Activated CD4-positive, CD25-positive, alpha-beta regulatory T cell treated with anti-CD3 and anti-CD28 coated beads, Interleukin-2, amount 50 U/mL, for 16 hours (primary cell): ENCODE data around the gene TAB2.

Source experiments
- DNase-seq: peaks from one replicate; pipeline ENCODE4 v3.0.0-alpha.2; 2020; ENCODE audit warnings: low read depth, low spot score

The TAB2 gene, protein sequence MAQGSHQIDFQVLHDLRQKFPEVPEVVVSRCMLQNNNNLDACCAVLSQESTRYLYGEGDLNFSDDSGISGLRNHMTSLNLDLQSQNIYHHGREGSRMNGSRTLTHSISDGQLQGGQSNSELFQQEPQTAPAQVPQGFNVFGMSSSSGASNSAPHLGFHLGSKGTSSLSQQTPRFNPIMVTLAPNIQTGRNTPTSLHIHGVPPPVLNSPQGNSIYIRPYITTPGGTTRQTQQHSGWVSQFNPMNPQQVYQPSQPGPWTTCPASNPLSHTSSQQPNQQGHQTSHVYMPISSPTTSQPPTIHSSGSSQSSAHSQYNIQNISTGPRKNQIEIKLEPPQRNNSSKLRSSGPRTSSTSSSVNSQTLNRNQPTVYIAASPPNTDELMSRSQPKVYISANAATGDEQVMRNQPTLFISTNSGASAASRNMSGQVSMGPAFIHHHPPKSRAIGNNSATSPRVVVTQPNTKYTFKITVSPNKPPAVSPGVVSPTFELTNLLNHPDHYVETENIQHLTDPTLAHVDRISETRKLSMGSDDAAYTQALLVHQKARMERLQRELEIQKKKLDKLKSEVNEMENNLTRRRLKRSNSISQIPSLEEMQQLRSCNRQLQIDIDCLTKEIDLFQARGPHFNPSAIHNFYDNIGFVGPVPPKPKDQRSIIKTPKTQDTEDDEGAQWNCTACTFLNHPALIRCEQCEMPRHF

DNA sequence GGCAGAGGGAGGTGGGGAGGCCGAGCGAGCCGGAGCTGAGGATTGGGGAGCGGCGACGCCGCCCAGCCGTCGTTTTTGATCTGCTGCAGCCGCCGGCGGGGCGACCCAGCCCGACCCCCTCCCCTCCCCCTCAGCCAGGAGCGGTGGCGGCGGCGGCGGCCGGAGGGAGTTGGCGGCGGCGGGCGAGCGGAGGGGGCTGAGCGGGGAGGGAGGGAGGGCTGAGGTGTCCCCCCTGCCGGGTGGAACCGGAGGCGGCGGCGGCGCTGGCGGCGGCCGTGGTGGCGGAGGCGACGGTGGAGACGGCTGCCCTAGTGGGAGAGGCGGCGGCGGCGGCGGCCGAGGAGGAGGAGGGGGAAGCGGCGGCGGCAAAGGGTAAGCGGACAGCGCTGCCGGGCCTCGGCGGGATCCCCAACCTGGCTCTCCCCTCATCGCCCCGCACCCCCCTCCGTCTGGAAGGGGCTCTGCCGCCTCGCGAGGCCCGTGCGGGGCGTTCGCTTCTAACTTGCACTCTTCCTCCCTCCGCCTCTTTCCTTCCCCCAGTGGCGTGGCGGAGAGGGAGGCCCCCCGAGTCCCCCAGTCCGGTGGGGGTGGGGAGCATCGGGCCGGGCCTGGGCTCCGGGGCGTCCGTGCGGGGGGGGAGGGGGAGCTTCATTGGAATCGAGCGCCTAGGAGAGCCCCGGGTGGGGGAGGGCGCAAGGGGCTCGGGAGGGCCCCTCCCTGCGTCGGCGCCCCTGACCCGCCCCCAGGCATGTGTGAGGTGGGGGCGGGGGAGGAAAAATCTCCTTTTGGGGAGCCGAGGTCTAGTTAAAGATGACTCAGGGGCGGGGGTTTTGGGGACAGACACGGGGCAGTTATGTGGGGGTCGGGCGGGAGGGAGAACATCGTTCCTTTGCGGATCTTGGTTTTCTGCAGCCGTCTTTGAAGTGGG is at the start of gene TAB2:
TAB2 (plus strand) TSS at position 69 of the 928 bp plus-strand sequence. CDS start 52,286 bp downstream, outside the sequence.
- DNase-seq, result peak; percentile 60

DNA sequence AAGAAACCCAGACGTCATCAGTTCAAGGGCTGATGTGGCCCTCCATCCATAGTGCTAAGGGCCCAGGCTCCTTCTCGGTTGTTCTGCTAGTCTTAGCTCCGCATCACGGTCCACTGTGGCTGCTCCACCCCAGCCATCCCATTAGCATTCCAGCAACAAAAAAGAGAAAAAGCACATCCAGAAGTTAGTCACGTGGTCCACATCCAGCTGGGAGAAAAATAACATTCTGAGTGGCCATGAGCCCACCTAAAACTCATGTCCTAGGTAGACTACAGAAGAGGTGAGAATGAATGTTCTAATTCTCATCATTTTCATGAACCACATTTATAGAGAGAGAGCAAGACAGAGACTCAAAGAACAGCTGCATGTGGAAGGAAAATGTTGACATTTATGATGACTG is 49.4 kb upstream of the TAB2 start:
- DNase-seq, result no peak

DNA sequence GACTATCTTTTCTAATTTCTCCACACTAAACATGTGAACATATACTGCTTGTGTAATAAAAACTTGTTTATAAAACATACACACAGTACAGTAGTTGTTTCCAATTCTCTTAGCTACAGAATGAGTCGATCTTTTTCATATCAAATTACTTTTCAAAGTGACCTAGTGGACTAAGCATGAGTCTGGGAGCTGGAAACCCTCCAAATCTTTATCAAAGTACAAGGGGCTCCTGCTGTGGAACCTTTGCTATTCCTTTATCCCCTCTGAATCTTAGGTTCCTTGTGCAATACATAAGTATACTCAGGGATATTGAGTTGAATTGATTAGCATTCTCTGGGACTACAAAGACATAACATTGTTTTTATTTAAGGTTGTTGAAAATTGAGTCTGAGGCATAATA is 48.7 kb upstream of the TAB2 start:
- no peak for DNase-seq

DNA sequence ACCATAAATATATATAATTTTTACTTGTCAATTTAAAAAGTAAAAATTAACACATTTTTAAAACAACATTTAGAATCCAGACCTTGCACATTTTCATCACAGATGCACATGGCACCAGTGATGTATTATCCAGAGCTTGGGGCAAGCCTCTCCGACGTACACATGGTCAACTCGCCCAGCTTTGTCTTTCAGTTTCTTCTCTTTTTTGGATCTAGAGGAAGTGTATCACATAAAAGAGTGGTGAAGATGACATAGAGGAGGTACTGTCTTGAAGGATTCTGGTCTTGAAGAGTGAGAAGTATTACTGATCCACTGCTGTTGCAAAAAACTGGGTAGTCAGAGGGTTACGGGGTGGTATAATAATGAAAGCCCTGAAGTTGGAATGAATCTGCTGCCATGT is 46.9 kb upstream of the TAB2 start:
- no peak for DNase-seq

DNA sequence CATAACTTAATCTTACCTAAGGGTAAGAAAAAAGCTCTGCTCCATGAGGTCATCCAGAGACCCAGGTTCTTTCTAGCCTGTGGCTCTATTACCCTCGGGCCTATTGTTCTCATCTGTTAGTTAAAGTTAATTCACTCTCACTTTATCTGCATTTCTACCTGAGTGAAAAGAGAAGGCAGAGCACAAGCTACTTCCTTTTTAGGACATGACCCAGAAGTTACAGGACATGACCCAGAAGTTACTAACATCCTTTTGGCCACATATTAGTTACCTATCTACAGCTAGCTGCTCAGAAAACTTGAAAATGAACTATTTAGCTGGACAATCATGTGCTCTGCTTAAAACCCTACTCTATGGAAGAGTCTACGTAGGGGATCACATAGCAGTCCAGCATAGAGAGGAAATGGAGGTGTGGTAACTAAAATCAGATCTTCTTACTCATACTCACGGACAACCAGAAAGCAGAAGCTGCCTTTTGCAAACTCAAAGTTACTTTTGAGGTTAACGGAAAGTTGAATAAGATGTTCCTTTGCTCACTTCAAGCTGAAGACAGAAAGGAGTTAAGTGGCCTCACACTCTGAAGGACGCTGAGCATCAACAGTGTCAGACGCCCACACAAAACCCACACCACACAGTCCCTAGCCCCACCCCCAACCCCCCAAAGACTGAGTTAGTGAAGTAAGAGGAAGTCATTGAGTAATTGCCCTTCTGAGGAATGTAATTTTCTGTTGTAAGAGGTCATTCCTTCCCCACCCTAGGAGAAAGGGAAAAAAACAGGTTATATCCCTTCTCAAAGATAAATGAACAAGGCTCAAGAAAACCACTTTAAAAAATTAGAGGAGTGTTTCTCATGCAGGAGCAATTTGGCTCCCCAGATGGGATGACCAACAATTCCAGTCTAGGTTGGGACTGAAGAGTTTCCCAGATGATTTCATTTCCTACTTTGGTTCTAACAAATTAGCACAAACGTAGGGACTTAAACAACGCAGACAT is 45.9 kb upstream of the TAB2 start:
- DNase-seq, result peak; percentile 34

DNA sequence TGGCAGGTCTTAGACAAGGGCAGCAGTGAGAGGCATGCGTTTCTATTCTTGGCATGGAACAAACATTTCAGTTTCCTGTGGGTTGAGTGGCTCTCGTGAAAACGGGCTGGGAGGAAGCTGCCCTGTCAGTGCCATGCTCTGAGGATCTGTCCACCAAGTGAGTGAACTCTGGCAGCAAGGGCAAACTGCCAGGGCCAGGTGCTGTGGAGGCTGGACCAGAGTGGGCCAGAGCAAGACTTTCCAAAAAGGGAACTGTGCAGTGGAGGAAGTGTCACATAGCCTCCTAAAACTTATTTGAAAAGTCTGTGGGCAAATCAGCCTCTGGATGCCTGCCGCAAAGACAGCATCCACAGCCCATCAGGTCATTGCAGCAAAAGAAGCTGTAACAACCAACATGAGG is 44.2 kb upstream of the TAB2 start:
- no peak for DNase-seq

DNA sequence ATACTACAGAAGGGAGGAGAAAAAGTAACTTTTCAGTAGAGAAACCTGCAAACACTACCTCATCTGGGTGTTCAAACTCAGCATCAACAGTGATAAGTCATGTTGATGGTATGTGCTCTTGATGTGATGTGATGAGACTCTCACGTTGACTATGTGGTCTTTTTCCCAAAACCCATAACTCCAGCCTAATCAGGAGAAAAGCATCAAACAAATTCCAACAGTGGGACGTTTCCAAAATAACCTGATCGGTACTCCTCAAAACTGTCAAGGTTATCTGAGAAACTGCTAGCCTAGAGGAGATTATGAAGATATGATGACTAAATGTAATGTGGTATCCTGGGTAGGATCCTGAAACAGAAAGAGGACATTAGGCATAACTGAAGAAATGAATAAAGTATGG is 41.9 kb upstream of the TAB2 start:
- DNase-seq, result no peak

DNA sequence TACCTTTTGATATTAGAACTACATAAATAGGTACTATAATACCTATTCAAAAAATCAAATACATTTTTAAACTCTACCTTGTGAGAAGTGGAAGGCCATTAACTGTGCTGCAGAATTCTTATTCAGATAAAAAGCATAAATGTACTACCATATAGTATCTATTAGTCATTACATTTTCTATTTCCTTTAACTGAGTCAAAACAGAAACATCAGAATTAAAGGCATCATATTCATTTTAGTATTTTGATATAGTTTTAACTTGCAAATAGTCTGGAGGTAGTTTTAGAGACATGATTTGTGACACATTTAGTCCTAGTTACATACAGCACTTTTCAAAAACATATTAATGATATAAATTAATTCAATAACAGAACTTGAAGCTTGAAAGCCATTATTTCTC is 39.9 kb upstream of the TAB2 start:
- DNase-seq, result no peak

DNA sequence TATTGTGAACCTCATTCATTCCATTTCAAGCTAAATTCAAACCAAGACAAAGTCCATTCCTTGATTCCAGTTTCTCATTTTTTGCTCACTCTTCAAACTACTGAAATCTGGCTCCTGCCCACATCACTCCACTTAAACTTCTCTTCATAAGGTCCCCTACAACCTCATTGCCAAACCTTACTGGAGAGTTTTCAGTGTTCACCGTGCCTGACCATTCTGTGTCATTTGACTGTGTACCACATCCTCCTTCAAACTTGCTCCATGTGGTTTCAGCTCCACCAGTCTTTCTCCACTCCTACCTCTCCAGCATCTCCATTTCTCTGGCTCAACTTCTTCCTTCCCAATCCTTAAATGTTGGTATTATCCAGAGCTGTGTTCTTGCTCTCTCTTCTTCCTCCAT is 38.5 kb upstream of the TAB2 start:
- DNase-seq, result no peak

DNA sequence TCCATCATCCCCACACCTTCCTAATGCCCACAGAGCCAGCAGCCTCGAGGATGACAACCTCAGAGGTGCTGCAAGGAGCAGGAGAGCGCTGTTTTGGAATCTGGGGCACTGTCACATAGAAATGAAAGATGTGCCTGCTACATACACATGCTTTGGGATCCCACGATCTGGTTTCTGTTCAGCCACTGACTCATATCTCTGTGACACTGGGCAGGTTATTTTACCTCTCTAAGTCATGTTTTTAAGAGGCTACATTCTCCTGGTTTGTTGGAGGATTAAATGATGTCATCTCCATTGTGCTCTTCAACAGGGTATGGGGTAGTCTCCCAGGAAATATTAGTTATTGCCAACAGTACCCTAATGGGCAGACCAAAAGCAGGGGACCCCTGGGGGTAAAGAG is 32.6 kb upstream of the TAB2 start:
- DNase-seq, result no peak

DNA sequence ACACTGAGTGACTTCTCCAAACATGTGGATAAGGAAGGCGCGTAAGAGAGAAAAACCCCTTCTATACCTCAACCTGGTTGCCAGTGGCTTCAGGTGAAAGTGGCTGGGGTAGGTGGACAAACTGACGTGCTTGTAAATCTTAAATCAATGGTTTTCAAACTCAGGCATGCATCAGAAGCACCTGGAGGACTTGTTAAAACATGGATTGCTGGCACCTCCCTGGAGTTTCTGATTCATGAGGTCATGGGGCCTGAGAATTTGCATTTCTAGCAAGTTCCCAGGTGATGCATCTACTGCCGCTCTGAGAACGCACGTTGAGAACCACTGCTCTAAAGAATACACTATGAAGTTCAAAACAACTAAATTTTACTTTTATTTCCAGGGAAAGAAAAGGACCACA is 31.9 kb upstream of the TAB2 start:
- no peak for DNase-seq

DNA sequence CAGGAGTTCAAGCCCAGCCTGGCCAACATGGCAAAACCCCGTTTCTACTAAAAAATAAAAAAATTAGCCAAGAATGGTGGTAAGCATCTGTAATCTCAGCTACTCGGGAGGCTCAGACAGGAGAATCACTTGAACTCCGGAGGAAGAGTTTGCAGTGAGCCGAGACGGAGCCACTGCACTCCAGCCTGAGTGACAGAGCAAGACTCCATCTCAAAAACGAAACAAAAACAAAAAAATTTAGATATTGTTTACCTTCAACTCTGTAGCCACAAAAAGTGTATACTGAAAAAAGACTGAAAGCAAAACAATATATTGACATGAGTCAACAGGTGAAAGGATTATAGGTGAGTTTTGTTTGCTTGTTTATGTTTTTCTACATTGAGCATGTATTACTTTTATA is 30.6 kb upstream of the TAB2 start:
- DNase-seq, result no peak

DNA sequence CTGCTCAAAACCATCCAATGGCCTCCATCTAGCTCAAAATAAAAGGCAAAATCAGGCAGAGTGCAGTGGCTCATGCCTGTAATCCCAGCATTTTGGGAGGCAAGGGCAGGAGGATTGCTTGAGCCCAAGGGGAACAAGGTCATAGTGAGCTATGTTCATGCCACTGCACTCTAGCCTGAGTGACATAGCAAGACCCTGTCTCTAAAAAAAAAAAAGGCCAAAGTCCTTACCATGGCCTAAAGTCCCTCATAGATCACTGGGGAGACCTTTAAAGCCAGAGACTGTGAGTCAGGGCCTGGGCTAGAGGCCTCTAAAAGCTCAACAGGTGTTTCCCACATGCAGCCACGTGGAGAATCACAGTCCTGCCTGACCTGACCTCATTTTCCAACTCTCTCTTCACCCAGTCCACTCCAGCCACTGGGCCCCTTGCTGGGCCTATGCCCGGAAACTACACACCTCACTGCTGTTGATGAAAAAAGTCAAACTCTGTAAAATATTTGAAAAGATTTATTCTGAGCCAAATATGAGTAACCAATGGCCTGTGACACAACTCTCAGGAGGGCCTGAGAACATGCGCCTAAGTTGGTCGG is 28.2 kb upstream of the TAB2 start:
- DNase-seq, result no peak

DNA sequence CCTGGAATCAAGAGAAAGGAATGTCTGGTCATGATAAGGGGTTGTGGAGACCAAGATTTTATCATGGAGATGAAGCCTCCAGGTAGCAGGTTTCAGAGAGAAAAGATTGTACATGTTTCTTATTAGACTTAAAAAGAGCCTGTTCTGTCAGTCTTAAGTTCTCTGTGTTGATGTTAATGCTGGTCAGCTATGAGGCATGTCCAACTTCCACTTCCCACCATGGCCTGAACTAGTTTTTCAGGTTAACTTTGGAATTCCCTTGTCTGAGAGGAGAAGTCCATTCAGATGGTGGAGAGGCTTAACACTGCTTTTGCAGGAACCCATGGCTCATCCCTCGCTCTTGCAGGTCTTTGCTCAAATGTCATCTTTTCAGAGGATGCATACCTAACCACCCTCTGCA is 27.5 kb upstream of the TAB2 start:
- DNase-seq, result no peak

DNA sequence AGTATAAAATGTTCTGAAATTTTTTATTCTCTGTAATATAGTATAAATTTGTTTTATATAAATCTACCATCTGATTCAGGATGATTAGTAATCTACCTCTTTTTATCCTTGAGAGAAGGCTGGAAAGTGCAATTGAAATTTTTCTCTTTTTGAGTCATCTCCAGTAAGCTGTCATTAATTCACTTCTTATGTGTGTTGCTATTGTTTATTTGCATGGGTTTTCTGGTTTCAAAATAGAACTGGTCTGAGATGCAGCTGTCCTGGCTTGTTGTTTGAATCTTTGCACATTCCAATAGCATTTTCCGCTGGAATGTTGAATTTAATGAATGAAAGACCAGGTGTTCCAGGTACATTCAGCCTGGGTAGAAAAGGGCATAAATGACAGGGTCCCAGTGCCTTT is 24.3 kb upstream of the TAB2 start:
- no peak for DNase-seq

DNA sequence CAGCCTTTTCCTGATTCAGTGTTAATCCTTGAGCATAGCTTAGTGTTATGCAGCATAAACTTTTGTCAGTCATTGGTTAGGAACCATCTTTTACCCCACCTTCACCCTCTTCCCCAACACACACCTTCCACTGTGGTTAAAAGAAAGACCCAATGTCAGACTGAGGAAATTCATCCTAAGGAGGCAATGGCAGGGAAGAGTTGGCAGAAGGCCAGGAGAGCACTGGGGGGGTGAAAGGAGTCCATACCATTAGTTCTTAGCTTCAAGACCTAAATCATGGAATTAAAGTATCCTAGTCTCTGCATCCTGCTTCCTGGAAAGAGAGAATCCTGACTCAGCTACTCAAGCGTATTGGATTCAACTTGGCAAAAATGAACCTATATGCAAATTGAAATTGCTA is 16.9 kb upstream of the TAB2 start:
- DNase-seq, result no peak

DNA sequence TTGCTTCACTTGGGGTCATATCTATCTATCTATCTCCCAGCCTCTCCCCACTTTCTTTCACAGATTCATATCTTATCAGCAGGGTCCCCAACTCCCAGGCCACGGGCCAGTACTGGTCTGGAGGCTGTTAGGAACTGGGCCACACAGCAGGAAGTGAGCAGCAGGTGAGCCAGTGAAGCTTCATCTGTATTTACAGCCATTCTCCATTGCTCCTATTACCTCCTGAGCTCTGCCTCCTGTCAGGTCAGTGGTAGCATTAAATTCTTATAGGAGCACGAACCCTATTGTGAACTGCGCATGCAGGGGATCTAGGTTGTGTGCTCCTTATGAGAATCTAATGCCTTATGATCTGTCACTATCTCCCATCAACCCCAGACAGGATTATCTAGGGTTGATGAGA is 14.8 kb upstream of the TAB2 start:
- DNase-seq, result no peak

DNA sequence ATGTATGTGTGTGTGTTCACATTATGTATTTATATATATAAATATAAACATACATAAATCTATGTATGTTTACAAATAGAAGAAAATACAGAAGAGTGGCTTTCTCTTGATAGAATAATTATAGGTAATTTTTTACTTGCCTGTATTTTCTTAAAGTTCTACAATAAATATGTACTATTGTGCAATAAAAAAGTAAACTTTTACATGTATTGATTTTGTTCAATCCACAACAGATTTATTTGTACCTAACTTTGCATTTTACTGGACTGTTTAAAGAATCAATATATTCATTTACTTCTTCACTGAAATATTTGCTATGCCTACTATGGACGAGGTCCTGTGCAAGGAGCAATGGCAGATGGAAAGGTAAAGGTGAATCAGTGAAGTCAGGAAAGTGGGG is 14.0 kb upstream of the TAB2 start:
- no peak for DNase-seq

DNA sequence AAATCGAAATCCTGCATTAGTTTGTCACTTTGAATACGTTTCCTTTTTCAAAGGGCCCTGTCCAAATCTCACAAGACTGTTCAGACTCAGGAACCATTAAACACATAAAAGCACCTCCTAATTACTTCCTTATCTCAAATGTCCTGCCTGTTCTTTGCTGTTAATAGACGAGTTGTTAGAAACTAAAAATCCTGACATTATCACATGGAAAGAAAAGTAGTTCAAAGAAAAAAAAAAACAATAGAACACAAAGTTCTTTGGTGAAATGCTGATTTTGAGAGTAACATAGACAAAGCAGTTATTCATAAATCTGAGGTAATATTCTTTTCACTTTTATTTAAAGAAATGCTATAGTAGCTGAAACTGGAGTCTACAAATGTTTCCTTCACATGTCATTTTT is 12.1 kb upstream of the TAB2 start:
- DNase-seq, result no peak

DNA sequence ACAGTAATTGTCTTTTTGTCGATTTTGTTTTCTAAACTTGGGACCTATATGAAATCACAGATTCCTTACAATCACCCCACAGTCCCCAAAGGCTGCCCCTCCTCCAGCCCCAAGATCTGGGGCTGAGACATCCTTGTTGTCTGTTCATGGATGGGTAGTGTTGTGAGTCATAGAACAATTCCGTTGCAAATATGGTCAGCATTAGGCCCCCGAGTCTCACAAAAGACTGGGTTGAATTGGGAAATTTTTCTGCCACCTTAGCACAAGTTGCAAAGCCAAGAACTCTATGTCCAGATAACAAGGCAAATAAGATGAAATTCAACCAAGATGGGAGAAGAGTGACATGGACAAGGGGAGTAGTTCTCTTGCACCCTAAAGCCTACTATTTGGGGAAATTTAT is 10.5 kb upstream of the TAB2 start:
- no peak for DNase-seq

DNA sequence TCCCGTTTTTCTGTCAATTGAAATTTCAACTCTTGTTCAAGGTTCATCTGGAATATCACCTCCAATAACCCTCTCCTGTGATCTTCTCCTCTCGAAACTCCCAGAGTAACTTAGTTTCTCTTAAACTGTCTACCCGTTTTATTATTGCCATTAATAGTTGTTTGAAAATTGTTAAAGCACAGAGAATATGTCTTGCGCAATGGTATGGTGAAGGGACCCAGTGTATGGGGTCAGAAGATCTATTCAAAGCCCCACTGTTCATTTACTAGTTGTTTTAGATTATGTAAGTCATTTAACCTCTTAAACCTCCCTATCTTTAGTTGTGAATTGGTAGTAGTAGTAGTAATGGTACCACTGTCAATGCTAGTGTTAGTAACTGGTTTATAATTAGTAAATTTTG is 6.2 kb upstream of the TAB2 start:
- DNase-seq, result no peak
